Hepatocyte (in vitro differentiated cells): ENCODE data around the gene TFAM. TPM values are rescaled to one million over a fixed set of nuclear protein-coding genes. Genes with fewer than 3 reads are reported as not detected.

Source experiments
- DNase-seq: peaks from one replicate; pipeline ENCODE4 v3.0.0-alpha.2; 2016; ENCODE audit warnings: low spot score
- H2AFZ ChIP-seq: fragments of 200-600 bp; sonication (generic); 2 replicates; pipeline ENCODE4 v1.6.0; 2016; ENCODE audit warnings: antibody characterized with exemption, mild to moderate bottlenecking
- H3K27ac ChIP-seq: fragments of 200-600 bp; sonication (generic); 2 replicates; pipeline ENCODE4 v1.5.1; 2016; ENCODE audit warnings: mild to moderate bottlenecking
- H3K27me3 ChIP-seq: fragments of 200-600 bp; sonication (generic); 2 replicates; pipeline ENCODE4 v1.6.1; 2016
- H3K36me3 ChIP-seq: fragments of 200-600 bp; sonication (generic); replicated peaks from 2 replicates; pipeline ENCODE4 v1.5.1; 2016; ENCODE audit warnings: low read depth; ENCODE audit not compliant: insufficient read depth
- H3K4me1 ChIP-seq: fragments of 200-600 bp; sonication (generic); 2 replicates; pipeline ENCODE4 v1.5.1; 2016; ENCODE audit warnings: mild to moderate bottlenecking, moderate library complexity; ENCODE audit not compliant: insufficient read depth
- H3K4me2 ChIP-seq: fragments of 200-600 bp; sonication (generic); 2 replicates; pipeline ENCODE4 v1.6.0; 2016
- H3K4me3 ChIP-seq: fragments of 200-600 bp; sonication (generic); 2 replicates; pipeline ENCODE4 v1.5.1; 2016; ENCODE audit warnings: mild to moderate bottlenecking
- H3K79me2 ChIP-seq: fragments of 200-600 bp; sonication (generic); 2 replicates; pipeline ENCODE4 v1.6.0; 2017; ENCODE audit warnings: mild to moderate bottlenecking
- H3K9me2 ChIP-seq: fragments of 200-600 bp; sonication (generic); replicated peaks from 2 replicates; pipeline ENCODE4 v1.6.0; 2017; ENCODE audit warnings: mild to moderate bottlenecking; ENCODE audit not compliant: insufficient read depth
- H3K9me3 ChIP-seq: fragments of 200-600 bp; sonication (generic); 2 replicates; pipeline ENCODE4 v1.5.1; 2016; ENCODE audit warnings: low read depth, mild to moderate bottlenecking
- H4K20me1 ChIP-seq: fragments of 200-600 bp; sonication (generic); 2 replicates; pipeline ENCODE4 v1.6.0; 2016; ENCODE audit warnings: mild to moderate bottlenecking; ENCODE audit not compliant: insufficient read depth, poor library complexity, severe bottlenecking
- EZH2 ChIP-seq: fragments of 200-600 bp; sonication (generic); IDR thresholded peaks from 2 replicates; pipeline ENCODE4 v1.6.1; 2016; ENCODE audit warnings: antibody characterized with exemption, mild to moderate bottlenecking, borderline replicate concordance
- EZH2phosphoT487 ChIP-seq: fragments of 200-600 bp; sonication (generic); IDR thresholded peaks from one replicate; pipeline ENCODE4 v1.6.1; 2018; ENCODE audit warnings: antibody characterized with exemption, mild to moderate bottlenecking, low read depth, moderate library complexity; ENCODE audit not compliant: unreplicated experiment, severe bottlenecking
- WGBS: methylation state at CpG from one replicate; pipeline ENCODE4 v1.1.6; 2016; ENCODE audit warnings: low lambda C conversion rate; ENCODE audit errors: missing lambda C conversion rate; 5-methylcytosine and 5-hydroxymethylcytosine counted together
- polyA plus RNA-seq: library from polyadenylated mRNA; unstranded; fragments of >200 nt; fragmentation: Nextera tagmentation; extraction: Ambion mirVana; gene quantifications from 2 replicates; pipeline ENCODE4 v1.2.1, GENCODE V29; 2016
- total RNA-seq: library from RNA; depleted of rRNA; stranded (reverse); fragments of >200 nt; gene quantifications from 2 replicates; pipeline ENCODE4 v1.2.3, GENCODE V29; 2014
- TF ChIP-seq, protein P1 (sequence below): fragments of 200-600 bp; sonication (generic); IDR thresholded peaks from 2 replicates; pipeline ENCODE4 v1.5.1; 2016; ENCODE audit warnings: antibody characterized with exemption, mild to moderate bottlenecking; ENCODE audit not compliant: poor library complexity

TFAM gene
- total and polyA plus RNA-seq, 2 experiments from 2014 or later = 26.0 to 27.7 TPM

DNA sequence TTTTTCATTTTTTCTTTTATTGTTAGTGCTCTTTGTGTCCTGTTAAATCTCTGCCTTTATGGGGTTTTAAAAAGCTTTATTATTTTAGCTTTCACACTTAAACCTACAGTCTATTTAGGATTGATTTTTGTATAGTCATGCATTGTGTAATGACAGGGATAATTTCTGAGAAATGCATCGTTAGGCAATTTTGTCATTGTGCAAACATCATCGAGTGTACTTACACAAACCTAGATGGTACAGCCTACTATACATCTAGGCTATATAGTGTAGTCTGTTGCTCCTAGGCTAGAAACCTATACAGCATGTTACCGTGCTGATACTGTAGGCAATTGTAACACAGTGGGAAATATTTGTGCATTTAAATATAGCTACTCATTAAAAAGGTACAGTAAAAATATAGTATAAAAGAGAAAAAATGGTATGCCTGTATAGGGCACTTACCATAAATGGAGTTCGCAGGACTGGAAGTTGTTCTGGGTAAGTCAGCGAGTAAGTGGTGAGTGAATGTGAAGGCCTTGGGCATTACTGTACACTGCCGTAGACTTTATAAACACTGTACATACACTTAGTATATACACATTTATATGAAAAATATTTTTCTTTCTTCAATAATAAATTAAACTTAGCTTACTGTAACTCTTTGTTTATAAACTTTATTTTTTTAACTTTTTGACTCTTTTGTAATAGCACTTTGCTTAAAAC is 34.4 kb upstream of the TFAM start:
- no peak overlapping the region for H3K4me3 ChIP-seq
- WGBS = 88% methylated on average over 6 of the region's 6 CpGs
- no peak overlapping the region for H2AFZ ChIP-seq
- TF ChIP-seq EZH2 = no peak
- TF ChIP-seq, protein P1, sequence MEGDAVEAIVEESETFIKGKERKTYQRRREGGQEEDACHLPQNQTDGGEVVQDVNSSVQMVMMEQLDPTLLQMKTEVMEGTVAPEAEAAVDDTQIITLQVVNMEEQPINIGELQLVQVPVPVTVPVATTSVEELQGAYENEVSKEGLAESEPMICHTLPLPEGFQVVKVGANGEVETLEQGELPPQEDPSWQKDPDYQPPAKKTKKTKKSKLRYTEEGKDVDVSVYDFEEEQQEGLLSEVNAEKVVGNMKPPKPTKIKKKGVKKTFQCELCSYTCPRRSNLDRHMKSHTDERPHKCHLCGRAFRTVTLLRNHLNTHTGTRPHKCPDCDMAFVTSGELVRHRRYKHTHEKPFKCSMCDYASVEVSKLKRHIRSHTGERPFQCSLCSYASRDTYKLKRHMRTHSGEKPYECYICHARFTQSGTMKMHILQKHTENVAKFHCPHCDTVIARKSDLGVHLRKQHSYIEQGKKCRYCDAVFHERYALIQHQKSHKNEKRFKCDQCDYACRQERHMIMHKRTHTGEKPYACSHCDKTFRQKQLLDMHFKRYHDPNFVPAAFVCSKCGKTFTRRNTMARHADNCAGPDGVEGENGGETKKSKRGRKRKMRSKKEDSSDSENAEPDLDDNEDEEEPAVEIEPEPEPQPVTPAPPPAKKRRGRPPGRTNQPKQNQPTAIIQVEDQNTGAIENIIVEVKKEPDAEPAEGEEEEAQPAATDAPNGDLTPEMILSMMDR = no peak
- no peak for TF ChIP-seq EZH2phosphoT487
- no peak overlapping the region for H3K4me2 ChIP-seq
- no peaks in the 10 kb centered on the region for H3K36me3 ChIP-seq
- H3K9me2 ChIP-seq = no peaks in the 10 kb centered on the region
- no peak for DNase-seq
- no peaks in the 10 kb centered on the region for H3K27me3 ChIP-seq
- H3K27ac ChIP-seq = no peak overlapping the region
- no peaks in the 10 kb centered on the region for H3K9me3 ChIP-seq
- H3K4me1 ChIP-seq = peaks cover 9% of the 10 kb centered on the region
- H3K79me2 ChIP-seq = peaks cover 78% of the 10 kb centered on the region
- no peaks in the 10 kb centered on the region for H4K20me1 ChIP-seq

DNA sequence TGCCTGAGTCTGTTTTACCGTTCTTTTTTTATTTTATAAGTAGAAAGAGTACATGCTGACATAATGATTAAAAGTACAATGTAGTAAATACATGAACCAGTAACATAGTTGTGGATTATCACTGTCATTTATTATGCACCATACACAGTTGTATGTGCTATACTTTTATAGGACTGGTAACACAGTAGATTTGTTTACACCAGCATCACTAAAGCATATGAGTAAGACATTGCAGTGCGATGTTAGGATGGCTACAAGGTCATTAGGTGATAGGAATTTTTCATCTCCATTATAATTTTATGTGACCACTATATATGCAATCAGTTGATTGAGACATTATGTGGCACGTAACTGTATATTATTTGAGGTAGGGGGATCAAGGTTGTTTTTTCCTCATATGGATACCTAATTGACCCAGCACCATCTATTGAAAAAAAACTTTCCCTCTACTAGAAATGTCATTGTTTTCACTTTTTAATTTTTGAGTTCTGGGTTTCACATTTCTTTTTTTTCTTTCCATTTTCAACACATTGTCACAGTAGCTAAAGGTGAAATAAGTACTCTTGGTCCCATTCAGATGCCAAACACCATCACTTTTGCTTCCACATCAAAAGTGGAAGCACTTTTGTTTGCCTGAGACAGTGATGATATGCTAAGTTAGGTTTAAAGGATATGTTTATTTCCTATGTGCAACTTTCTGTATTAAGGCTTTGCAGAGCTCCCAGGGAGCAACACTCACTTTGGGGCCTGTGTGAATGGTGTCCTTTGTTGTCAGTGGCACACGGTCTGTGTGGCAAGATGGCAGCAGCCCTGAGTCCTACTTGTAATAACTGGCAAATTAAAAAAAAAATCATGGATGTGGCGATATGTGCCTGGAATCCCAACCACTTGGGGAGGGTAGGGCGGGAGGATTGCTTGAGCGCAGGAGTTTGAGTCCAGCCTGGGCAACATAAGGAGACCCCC is 33.3 kb upstream of the TFAM start:
- H3K36me3 ChIP-seq = no peaks in the 10 kb centered on the region
- H3K4me3 ChIP-seq = no peak overlapping the region
- WGBS = 96% methylated on average over 7 of the region's 7 CpGs
- no peaks in the 10 kb centered on the region for H3K9me2 ChIP-seq
- H3K4me2 ChIP-seq = no peak overlapping the region
- no peak overlapping the region for H2AFZ ChIP-seq
- H3K79me2 ChIP-seq = peaks cover 78% of the 10 kb centered on the region
- peaks cover 9% of the 10 kb centered on the region for H3K4me1 ChIP-seq
- no peaks in the 10 kb centered on the region for H4K20me1 ChIP-seq
- no peaks in the 10 kb centered on the region for H3K9me3 ChIP-seq
- H3K27me3 ChIP-seq = no peaks in the 10 kb centered on the region
- no peak for DNase-seq
- TF ChIP-seq, protein P1 = no peak
- no peak for TF ChIP-seq EZH2phosphoT487
- no peak for TF ChIP-seq EZH2
- H3K27ac ChIP-seq = no peak overlapping the region

GRCh38 chr10:58352956-58353610 is 32.1 kb upstream of the TFAM start:
- peaks cover 6% of the 10 kb centered on the region for H3K4me1 ChIP-seq
- no peaks in the 10 kb centered on the region for H3K9me2 ChIP-seq
- H2AFZ ChIP-seq = no peak overlapping the region

More at GRCh38 chr10:58352956-58353610, 32.1 kb upstream of the TFAM start:
- Histone ChIP-seq H3K4me2 (no peak overlapping the region), H3K9me3 (no peaks in the 10 kb centered on the region), H4K20me1 (no peaks in the 10 kb centered on the region), H3K4me3 (no peak overlapping the region), H3K27me3 (no peaks in the 10 kb centered on the region), H3K27ac (no peak overlapping the region), H3K36me3 (no peaks in the 10 kb centered on the region), H3K79me2 (peaks cover 80% of the 10 kb centered on the region)
- TF ChIP-seq, protein P1 = no peak
- no peak for TF ChIP-seq EZH2
- TF ChIP-seq EZH2phosphoT487 = no peak
- DNase-seq = no peak
- WGBS = 62% methylated on average over 2 of the region's 2 CpGs
